Neural progenitor cell (in vitro differentiated cells): Measurements from ENCODE around the gene DOHH. TPM values are rescaled to one million over a fixed set of nuclear protein-coding genes. Genes with fewer than 3 reads are reported as not detected.

Source experiments
- DNase-seq: peaks from one replicate; pipeline ENCODE4 v3.0.0-alpha.2; 2016; ENCODE audit warnings: low spot score
- H2AFZ ChIP-seq: fragments of 200-600 bp; sonication (generic); replicated peaks from 2 replicates; pipeline ENCODE4 v1.6.1; 2016; ENCODE audit warnings: antibody characterized with exemption
- H3F3A ChIP-seq: fragments of 200-600 bp; sonication (generic); 2 replicates; pipeline ENCODE4 v1.6.1; 2016; ENCODE audit warnings: antibody characterized with exemption, low read depth
- H3K27ac ChIP-seq: fragments of 200-600 bp; sonication (generic); 2 replicates; pipeline ENCODE4 v1.5.1; 2016; ENCODE audit warnings: mild to moderate bottlenecking
- H3K27me3 ChIP-seq: fragments of 200-600 bp; sonication (generic); 2 replicates; pipeline ENCODE4 v1.6.1; 2016; ENCODE audit warnings: mild to moderate bottlenecking, moderate library complexity
- H3K36me3 ChIP-seq: fragments of 200-600 bp; sonication (generic); 2 replicates; pipeline ENCODE4 v1.5.1; 2016
- H3K4me1 ChIP-seq: fragments of 200-600 bp; sonication (generic); 2 replicates; pipeline ENCODE4 v1.6.1; 2016; ENCODE audit warnings: mixed run types
- H3K4me2 ChIP-seq: fragments of 200-600 bp; sonication (generic); 2 replicates; pipeline ENCODE4 v1.6.1; 2016
- H3K4me3 ChIP-seq: fragments of 200-600 bp; sonication (generic); 2 replicates; pipeline ENCODE4 v1.5.1; 2016
- H3K79me2 ChIP-seq: fragments of 200-600 bp; sonication (generic); 2 replicates; pipeline ENCODE4 v1.6.1; 2016; ENCODE audit warnings: low read depth
- H3K9ac ChIP-seq: fragments of 200-600 bp; sonication (generic); 2 replicates; pipeline ENCODE4 v1.6.1; 2016
- H3K9me3 ChIP-seq: fragments of 200-600 bp; sonication (generic); 2 replicates; pipeline ENCODE4 v1.5.1; 2016; ENCODE audit warnings: low read depth
- H4K20me1 ChIP-seq: fragments of 200-600 bp; sonication (generic); 2 replicates; pipeline ENCODE4 v1.6.1; 2016; ENCODE audit warnings: low read depth
- H3K27ac Mint-ChIP-seq: 3 replicates; pipeline ENCODE4 v1.8.0; 2021; ENCODE audit warnings: mixed read lengths
- H3K27me3 Mint-ChIP-seq: 2 replicates; pipeline ENCODE4 v1.8.0; 2022; ENCODE audit warnings: low read depth, mild to moderate bottlenecking, inconsistent platforms, moderate library complexity, mixed read lengths; ENCODE audit not compliant: insufficient read depth
- H3K36me3 Mint-ChIP-seq: 3 replicates; pipeline ENCODE4 v1.8.0; 2021; ENCODE audit warnings: mixed read lengths
- H3K4me1 Mint-ChIP-seq: 3 replicates; pipeline ENCODE4 v1.8.0; 2021; ENCODE audit warnings: mixed read lengths
- H3K4me3 Mint-ChIP-seq: 3 replicates; pipeline ENCODE4 v1.8.0; 2021; ENCODE audit warnings: mild to moderate bottlenecking, moderate library complexity, mixed read lengths
- H3K9me3 Mint-ChIP-seq: 3 replicates; pipeline ENCODE4 v1.8.0; 2020; ENCODE audit warnings: mixed read lengths
- CTCF ChIP-seq: fragments of 200-600 bp; sonication (generic); IDR thresholded peaks from 2 replicates; pipeline ENCODE4 v1.5.1; 2017; ENCODE audit warnings: antibody characterized with exemption, mild to moderate bottlenecking
- EZH2 ChIP-seq: fragments of 200-600 bp; sonication (generic); IDR thresholded peaks from 2 replicates; pipeline ENCODE4 v1.6.1; 2017; ENCODE audit warnings: antibody characterized with exemption, mild to moderate bottlenecking, moderate library complexity
- EZH2phosphoT487 ChIP-seq: fragments of 200-600 bp; sonication (generic); IDR thresholded peaks from 2 replicates; pipeline ENCODE4 v1.6.1; 2017; ENCODE audit warnings: antibody characterized with exemption
- total RNA-seq: library from RNA; depleted of rRNA; stranded (reverse); fragments of >200 nt; gene quantifications from 2 replicates; pipeline ENCODE4 v1.2.3, GENCODE V29; 2015; ENCODE audit warnings: low replicate concordance

The DOHH gene
- total RNA-seq, 1 donor from 2014 or later, result 0.69 TPM

- Histone ChIP-seq H3K79me2 (peaks cover 27% of the 10 kb centered on the region), H3K27me3 (no peaks in the 10 kb centered on the region), H3K9ac (peak overlapping the region; percentile 98), H3K4me1 (peaks cover 9% of the 10 kb centered on the region), H3K27ac (peak overlapping the region; percentile 98), H3F3A (peaks cover 3% of the 10 kb centered on the region), H2AFZ (peak overlapping the region; percentile 99), H3K4me2 (peak overlapping the region; percentile 85), H3K4me3 (peak overlapping the region; percentile 83), H3K9me3 (no peaks in the 10 kb centered on the region), H4K20me1 (no peaks in the 10 kb centered on the region), H3K36me3 (no peaks in the 10 kb centered on the region)
- Mint-ChIP-seq H3K36me3 (peaks cover 8% of the 10 kb centered on the region), H3K27me3 (peaks cover 2% of the 10 kb centered on the region), H3K4me3 (peak overlapping the region; percentile 93), H3K4me1 (peaks cover 21% of the 10 kb centered on the region), H3K27ac (peak overlapping the region; percentile 92), H3K9me3 (no peaks in the 10 kb centered on the region)
- no peak for DNase-seq
- TF ChIP-seq EZH2phosphoT487 (no peak), EZH2 (no peak), CTCF (no peak)
Observed at GRCh38 chr19:3499738-3500428, 591 bp downstream of the DOHH start.

- DNase-seq, result no peak
- no peak overlapping the region for H3K27ac ChIP-seq
- H3K9ac ChIP-seq, result no peak overlapping the region
- peaks cover 12% of the 10 kb centered on the region for H3K36me3 Mint-ChIP-seq
- TF ChIP-seq EZH2, result no peak
- no peak for TF ChIP-seq EZH2phosphoT487
- TF ChIP-seq CTCF, result no peak
- H4K20me1 ChIP-seq, result no peaks in the 10 kb centered on the region
- peaks cover 13% of the 10 kb centered on the region for H3K4me1 Mint-ChIP-seq
- H3K36me3 ChIP-seq, result no peaks in the 10 kb centered on the region
- H3K79me2 ChIP-seq, result peaks cover 27% of the 10 kb centered on the region
- no peaks in the 10 kb centered on the region for H3F3A ChIP-seq
- no peak overlapping the region for H3K27ac Mint-ChIP-seq
- H3K4me3 Mint-ChIP-seq, result no peak overlapping the region
- H3K9me3 ChIP-seq, result no peaks in the 10 kb centered on the region
- no peaks in the 10 kb centered on the region for H3K27me3 Mint-ChIP-seq
- H2AFZ ChIP-seq, result no peak overlapping the region
- H3K27me3 ChIP-seq, result no peaks in the 10 kb centered on the region
- no peaks in the 10 kb centered on the region for H3K9me3 Mint-ChIP-seq
- H3K4me3 ChIP-seq, result no peak overlapping the region
- no peak overlapping the region for H3K4me2 ChIP-seq
- peaks cover 6% of the 10 kb centered on the region for H3K4me1 ChIP-seq
Observed at GRCh38 chr19:3497757-3498520, 2.5 kb downstream of the DOHH start.

- Mint-ChIP-seq H3K27me3 (no peaks in the 10 kb centered on the region), H3K36me3 (peaks cover 14% of the 10 kb centered on the region)
- no peak overlapping the region for H3K4me3 ChIP-seq
Observed at GRCh38 chr19:3496392-3497273, 3.8 kb downstream of the DOHH start.

More at GRCh38 chr19:3496392-3497273, 3.8 kb downstream of the DOHH start:
- H3K9me3 ChIP-seq, result no peaks in the 10 kb centered on the region
- peaks cover 13% of the 10 kb centered on the region for H3K4me1 Mint-ChIP-seq
- no peak overlapping the region for H3K9ac ChIP-seq
- no peak overlapping the region for H3K27ac ChIP-seq
- no peaks in the 10 kb centered on the region for H3K9me3 Mint-ChIP-seq
- H3K27ac Mint-ChIP-seq, result no peak overlapping the region
- H3K36me3 ChIP-seq, result no peaks in the 10 kb centered on the region
- TF ChIP-seq EZH2, result no peak
- TF ChIP-seq EZH2phosphoT487, result no peak
- no peak for TF ChIP-seq CTCF
- DNase-seq, result no peak
- H3F3A ChIP-seq, result no peaks in the 10 kb centered on the region
- H3K4me2 ChIP-seq, result no peak overlapping the region
- H3K79me2 ChIP-seq, result peaks cover 27% of the 10 kb centered on the region
- H2AFZ ChIP-seq, result no peak overlapping the region
- no peak overlapping the region for H3K4me3 Mint-ChIP-seq
- no peaks in the 10 kb centered on the region for H4K20me1 ChIP-seq
- peaks cover 6% of the 10 kb centered on the region for H3K4me1 ChIP-seq
- no peaks in the 10 kb centered on the region for H3K27me3 ChIP-seq
